GM19452 (cell line): ENCODE data around the gene ENAH.
"Not testable (repeated sequence)": the region's sequence is repeated elsewhere in the genome, so short reads cannot be mapped to it uniquely, and the experiment has no call there.

Experiments used
- ATAC-seq: cut with Tn5 transposase; IDR thresholded peaks from one replicate; pipeline ENCODE4 v1.9.1; 2021; ENCODE audit not compliant: unreplicated experiment

Gene ENAH

GRCh38 chr1:225650179-225650578 lies 2.7 kb downstream of the ENAH start:
- ATAC-seq = no peak

GRCh38 chr1:225645194-225645895 lies 7.6 kb downstream of the ENAH start:
- ATAC-seq = no peak

GRCh38 chr1:225644666-225645065 lies 8.3 kb downstream of the ENAH start:
- no peak for ATAC-seq

GRCh38 chr1:225642177-225642576 lies 10.7 kb downstream of the ENAH start:
- no peak for ATAC-seq

GRCh38 chr1:225638853-225639252 lies 14.1 kb downstream of the ENAH start:
- no peak for ATAC-seq

GRCh38 chr1:225637651-225638199 lies 15.2 kb downstream of the ENAH start:
- ATAC-seq = no peak

- not testable (repeated sequence) for ATAC-seq
Observed at GRCh38 chr1:225636992-225637391, 15.9 kb downstream of the ENAH start.

- no peak for ATAC-seq
Observed at GRCh38 chr1:225635649-225636048, 17.3 kb downstream of the ENAH start.

GRCh38 chr1:225632836-225633235 lies 20.1 kb downstream of the ENAH start:
- ATAC-seq = not testable (repeated sequence)

GRCh38 chr1:225631021-225631663 lies 21.8 kb downstream of the ENAH start:
- no peak for ATAC-seq

- ATAC-seq = no peak
Observed at GRCh38 chr1:225629483-225629882, 23.4 kb downstream of the ENAH start.

GRCh38 chr1:225628794-225629193 lies 24.1 kb downstream of the ENAH start:
- ATAC-seq = not testable (repeated sequence)

GRCh38 chr1:225627304-225627947 lies 25.5 kb downstream of the ENAH start:
- ATAC-seq = no peak

- no peak for ATAC-seq
Observed at GRCh38 chr1:225626698-225627097, 26.2 kb downstream of the ENAH start.

- no peak for ATAC-seq
Observed at GRCh38 chr1:225617956-225618355, 35.0 kb downstream of the ENAH start.

- ATAC-seq = no peak
Observed at GRCh38 chr1:225617479-225617878, 35.4 kb downstream of the ENAH start.

- ATAC-seq = not testable (repeated sequence)
Observed at GRCh38 chr1:225615403-225615790, 37.5 kb downstream of the ENAH start.

GRCh38 chr1:225613006-225613405 lies 39.9 kb downstream of the ENAH start:
- no peak for ATAC-seq

GRCh38 chr1:225612287-225612686 lies 40.6 kb downstream of the ENAH start:
- ATAC-seq = no peak

GRCh38 chr1:225611537-225612223 lies 41.2 kb downstream of the ENAH start:
- no peak for ATAC-seq

- no peak for ATAC-seq
Observed at GRCh38 chr1:225610539-225610938, 42.4 kb downstream of the ENAH start.
